GM18873 (cell line): Measurements from ENCODE around the gene DAZAP1.

Experiments used
- ATAC-seq: cut with Tn5 transposase; IDR thresholded peaks from one replicate; pipeline ENCODE4 v1.9.1; 2021; ENCODE audit warnings: mild to moderate bottlenecking, moderate library complexity, moderate number of reproducible peaks; ENCODE audit not compliant: unreplicated experiment, low FRiP score

Gene DAZAP1

DNA sequence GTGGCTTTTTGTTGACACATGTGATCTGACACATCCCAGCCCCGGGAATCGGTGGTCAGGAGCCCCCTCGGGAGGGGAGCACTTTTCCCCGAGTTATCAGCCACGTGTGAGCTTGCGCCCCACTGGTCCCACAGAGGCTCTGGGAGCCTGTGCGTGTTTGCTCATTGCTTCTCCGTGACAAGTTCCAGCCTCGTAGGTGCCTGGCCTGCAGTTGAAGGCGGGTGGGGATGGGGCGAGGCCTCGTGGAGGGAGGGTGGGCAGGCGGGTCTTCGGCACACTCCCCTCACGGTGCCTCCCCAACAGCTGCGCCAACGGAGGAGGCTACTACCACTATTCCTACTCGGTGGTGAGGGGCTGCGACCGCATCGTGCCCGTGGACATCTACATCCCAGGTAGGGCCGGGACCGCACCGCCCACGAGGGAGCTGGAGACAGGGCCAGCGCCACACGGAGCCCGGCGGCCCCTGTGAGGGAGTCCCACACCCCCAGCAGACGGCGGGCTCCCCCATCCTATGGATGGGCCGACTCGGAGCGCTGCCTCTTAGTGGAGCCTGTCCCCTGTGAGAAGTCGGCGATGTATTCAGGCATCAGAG is 14.4 kb upstream of the DAZAP1 start:
- no peak for ATAC-seq

- ATAC-seq, result no peak
Observed at GRCh38 chr19:1393841-1394240, 13.5 kb upstream of the DAZAP1 start.

GRCh38 chr19:1394252-1395193 is 12.9 kb upstream of the DAZAP1 start:
- ATAC-seq, result no peak

- no peak for ATAC-seq
Observed at GRCh38 chr19:1395194-1396018, 12.0 kb upstream of the DAZAP1 start.

DNA sequence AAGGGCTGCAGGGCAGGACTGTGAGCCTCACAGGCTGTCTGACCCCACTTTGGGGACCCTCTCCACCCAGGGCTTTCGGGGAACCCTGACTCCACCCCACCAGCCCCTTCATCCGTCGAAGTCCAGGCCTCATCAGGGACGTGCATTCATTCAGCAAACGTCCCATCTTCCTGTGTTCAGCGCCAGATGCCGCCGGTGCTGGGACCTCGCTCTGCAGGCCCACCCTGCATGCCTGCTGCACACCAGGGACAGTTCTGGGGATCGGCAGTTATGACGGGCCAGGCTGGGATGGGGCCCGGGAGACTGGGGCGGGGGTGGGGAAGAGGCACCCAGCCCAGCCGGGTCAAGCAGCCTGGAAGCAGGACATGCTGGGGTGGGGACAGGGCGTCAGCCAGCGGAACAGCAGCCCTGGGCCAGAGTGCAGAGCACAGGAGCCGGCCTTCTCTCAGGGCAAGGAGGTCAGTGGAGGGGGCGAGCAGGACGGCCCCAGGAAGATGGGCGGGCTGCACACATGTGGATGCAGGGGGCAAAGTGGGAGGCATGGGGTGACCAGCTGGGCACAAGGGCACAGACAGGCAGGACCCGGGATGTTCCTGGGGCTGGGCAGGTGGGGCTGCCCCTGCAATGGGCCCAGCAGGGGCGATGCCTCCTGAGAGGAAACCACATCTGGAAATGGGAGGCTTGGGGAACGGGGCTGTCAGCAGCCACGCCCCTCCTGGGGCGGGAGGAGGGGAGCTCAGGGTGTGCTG is 11.2 kb upstream of the DAZAP1 start:
- ATAC-seq, result no peak

GRCh38 chr19:1396768-1397679 is 10.4 kb upstream of the DAZAP1 start:
- no peak for ATAC-seq

DNA sequence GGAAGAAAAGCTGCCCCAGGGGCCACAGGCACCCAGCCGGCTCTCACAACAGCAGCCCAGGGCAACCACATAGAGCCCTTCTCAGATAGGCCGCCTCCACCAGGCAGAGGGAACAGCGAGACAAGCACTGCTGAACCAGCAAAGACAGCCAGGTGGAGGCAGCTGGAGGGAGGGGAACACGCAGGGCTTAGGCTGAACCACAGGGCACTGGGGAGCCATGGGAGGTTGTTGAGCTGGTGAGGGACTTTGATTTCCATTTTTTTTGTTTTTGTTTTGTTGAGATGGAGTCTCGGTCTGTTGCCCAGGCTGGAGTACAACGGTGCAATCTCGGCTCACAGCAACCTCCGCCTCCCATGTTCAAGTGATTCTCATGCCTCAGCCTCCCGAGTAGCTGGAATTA is 9.5 kb upstream of the DAZAP1 start:
- ATAC-seq, result no peak

DNA sequence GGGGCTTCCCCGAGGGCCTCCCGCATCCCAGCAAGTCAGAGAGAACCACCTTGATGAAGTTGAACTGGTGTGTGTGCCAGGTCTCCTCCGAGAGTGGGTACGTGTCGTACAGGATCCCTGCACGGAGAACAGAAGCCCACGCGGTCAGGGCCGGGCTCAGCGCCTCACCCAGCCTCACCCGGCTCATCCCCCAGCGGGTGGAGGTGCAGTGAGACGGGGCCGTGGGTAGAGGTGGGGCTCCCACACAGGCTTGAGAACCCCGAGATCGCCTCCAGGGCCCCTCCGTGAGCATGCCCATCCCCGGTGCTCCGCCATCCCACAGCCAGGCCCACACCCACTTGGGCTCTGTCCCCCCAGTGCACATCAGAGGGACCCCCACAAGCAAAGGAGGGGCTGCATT is 8.3 kb upstream of the DAZAP1 start:
- ATAC-seq, result no peak

- ATAC-seq, result no peak
Observed at GRCh38 chr19:1399745-1400144, 7.6 kb upstream of the DAZAP1 start.

- no peak for ATAC-seq
Observed at GRCh38 chr19:1400281-1401137, 6.9 kb upstream of the DAZAP1 start.

- ATAC-seq, result no peak
Observed at GRCh38 chr19:1401138-1401888, 6.1 kb upstream of the DAZAP1 start, which contains the start of gene GAMT. TSS of gene GAMT (minus strand) at chr19:1401542. CDS start at chr19:1401476, 66 bp downstream.

DNA sequence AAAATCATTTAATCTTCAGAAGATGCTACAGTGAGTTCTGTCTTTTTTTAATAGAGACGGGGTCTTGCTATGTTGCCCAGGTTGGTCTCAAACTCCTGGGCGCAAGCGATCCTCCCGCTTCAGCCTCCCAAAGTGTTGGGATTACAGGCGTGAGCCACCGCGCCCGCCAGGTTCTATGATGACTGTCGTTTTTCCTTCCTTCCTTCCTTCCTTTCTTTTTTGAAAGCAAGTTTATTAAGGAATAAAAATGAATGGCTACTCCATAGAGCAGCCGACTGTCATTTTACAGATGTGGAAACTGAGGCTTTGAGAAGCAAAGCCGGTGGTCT is 5.5 kb upstream of the DAZAP1 start:
- no peak for ATAC-seq

DNA sequence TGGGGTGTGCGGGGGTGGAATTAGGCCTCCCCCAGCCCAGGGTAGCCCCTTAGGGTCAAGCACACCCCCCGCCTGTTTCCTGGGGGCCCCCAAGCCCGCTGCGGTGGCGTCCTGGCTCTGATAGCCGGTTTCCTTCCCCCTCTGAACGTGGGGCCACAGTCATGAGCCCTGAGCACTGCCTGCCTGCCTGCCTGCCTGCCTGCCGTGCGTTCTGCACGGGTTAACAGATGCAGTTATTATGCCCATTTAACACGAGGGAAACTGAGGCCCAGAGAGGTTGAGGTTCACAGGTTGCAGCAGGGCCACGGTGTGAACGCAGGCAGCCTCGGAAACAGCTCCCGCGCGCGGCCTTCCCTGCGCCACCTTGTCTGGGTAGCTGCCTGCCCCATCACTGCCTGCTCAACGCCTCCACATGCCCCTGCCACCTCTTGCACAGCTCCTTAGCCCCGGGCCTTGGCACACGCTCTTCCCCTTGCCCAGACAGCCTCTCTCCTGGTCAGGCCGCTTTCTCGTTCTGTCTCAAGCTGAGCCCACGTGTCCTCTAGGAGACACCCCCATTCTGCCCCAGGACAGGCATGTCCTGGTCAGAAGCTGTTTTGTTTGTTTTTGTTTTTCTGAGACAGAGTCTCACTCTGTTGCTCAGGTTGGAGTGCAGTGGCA is 4.8 kb upstream of the DAZAP1 start:
- no peak for ATAC-seq

DNA sequence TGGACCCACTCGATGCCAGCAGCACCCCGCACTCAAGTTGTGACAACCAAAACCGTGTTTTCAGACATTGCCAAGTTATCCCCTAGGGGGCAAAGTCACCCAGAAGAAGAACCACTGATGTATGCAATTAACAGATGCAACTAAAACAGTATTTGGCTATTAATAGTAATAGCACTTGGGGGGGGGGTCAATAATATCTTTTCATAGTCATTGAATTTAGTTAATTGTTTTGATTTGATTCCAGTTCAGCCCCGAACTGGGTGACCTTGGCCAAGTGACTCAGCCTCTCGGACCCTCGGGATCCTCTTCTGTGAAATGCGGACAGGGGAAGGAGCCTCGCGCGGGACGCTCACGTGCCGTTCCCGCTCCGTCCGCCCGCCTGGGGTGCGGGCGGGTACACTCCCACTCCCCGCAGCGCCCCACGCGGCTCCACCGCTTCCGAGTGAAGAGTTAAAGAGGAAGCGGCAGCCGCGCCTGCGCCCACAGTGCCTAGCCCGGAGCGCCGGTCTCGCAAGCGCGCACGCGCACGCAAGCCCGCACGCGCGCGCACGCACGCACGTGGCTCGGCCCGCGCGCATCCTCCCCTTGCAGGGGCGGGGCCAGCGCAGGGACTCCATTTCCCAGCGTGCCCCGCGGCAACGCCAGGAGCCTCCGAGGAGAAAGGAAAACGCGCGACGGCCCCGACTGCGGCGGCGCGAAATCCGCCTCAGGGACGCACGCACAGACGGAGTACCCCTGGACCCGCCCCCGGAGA is 435 bp upstream of the DAZAP1 start:
- ATAC-seq, result peak; percentile 66

DNA sequence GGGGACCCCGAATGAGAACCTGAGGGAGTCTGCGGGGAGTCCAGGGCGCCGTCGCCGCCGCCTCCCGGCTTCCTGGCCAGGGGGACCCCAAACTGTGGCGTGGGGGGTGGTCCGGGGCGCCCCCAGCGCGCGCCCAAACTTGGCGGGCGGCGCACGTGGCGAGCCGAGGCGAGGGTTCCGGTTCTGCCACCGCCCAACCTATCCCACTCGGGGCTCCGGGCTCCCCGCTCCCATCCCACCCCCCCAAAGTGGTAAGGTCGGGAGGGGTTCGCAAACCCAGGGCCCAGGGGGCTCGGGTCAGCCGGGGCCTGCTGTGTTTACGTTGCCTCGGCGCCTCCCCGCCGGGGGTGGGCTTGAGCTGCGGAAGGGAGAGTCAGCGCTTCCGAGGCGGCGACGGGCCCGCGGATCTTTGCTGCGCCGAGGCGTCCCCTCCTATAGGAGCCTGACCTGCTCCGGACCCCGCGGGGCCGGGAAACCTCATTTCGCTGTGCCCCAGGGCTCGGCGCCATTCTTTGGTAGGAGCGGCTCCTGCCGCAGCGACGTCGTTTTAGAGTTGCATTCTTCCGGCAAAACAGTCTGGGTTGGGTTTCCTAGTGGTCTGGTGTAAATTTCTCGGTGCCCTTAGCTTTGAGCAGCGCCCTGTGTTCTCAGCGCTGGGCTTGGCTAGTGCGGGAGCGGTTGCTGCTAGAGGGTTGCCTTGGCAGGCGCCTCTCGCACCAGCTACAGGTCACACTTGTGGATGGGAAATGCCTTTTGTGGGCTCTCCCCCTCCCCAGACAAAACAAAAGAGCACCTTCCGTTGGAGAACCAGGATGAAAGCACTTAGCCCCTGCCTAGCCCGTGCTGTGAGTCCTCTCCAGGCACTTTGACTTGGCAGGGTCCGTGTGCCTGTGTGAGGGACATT is 1.2 kb downstream of the DAZAP1 start:
- no peak for ATAC-seq
